ENCODE results near the gene ADGRF1.
"Not testable (repeated sequence)": the region's sequence is repeated elsewhere in the genome, so short reads cannot be mapped to it uniquely, and the experiment has no call there.

The ADGRF1 gene

DNA sequence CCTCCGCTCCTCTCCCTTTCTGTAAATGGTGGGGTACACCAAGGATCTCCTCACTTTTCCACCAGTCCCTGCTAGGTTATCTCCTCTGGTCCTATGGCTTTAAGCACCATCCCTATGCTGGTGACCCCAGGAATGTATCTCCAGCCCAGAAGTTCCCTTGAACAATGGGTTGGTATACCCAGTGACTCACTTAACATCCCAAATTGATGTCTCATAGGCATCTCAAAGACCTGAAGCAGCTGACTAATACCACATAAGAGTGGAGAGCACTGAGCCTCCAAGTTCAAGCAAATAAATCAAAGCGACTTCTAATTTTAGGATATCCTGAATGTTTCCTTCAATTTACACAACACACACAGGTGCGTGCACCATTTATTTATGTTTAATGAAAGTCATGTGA lies 48.3 kb downstream of the ADGRF1 start:
- H3K27me3 ChIP-seq (ENCODE audit: control insufficient read depth in 1 of 2, insufficient read depth in 2 of 2, low read length in 2 of 2): no peaks in the 10 kb centered on the region
- no peak overlapping the region for H3K9ac ChIP-seq (ENCODE audit: low read length)
- no peak overlapping the region for H3K27ac ChIP-seq (ENCODE audit: low read depth, low read length)
- H3K4me1 ChIP-seq (ENCODE audit: insufficient read depth, low read length): no peaks in the 10 kb centered on the region
- no peaks in the 10 kb centered on the region for H3K9me3 ChIP-seq (ENCODE audit: low read length)
- H3K4me3 ChIP-seq (ENCODE audit: low read depth in 1 of 2, low read length in 2 of 2): no peak overlapping the region
- no peaks in the 10 kb centered on the region for H3K36me3 ChIP-seq (ENCODE audit: insufficient read depth, low read length)

- H3K27me3 ChIP-seq (ENCODE audit: control insufficient read depth in 1 of 2, insufficient read depth in 2 of 2, low read length in 2 of 2); H3K4me3 ChIP-seq (ENCODE audit: low read depth in 1 of 2, low read length in 2 of 2); H3K27ac ChIP-seq (ENCODE audit: low read depth, low read length); H3K36me3 ChIP-seq (ENCODE audit: insufficient read depth, low read length); H3K9me3 ChIP-seq (ENCODE audit: low read length); H3K4me1 ChIP-seq (ENCODE audit: insufficient read depth, low read length); H3K9ac ChIP-seq (ENCODE audit: low read length): not testable (repeated sequence)
Measured at GRCh38 chr6:46992391-46992790, 49.7 kb downstream of the ADGRF1 start.

GRCh38 chr6:46990818-46991510 lies 51.2 kb downstream of the ADGRF1 start:
- H3K9me3 ChIP-seq (ENCODE audit: low read length); H3K4me1 ChIP-seq (ENCODE audit: insufficient read depth, low read length); H3K27me3 ChIP-seq (ENCODE audit: control insufficient read depth in 1 of 2, insufficient read depth in 2 of 2, low read length in 2 of 2); H3K4me3 ChIP-seq (ENCODE audit: low read depth in 1 of 2, low read length in 2 of 2); H3K9ac ChIP-seq (ENCODE audit: low read length); H3K27ac ChIP-seq (ENCODE audit: low read depth, low read length); H3K36me3 ChIP-seq (ENCODE audit: insufficient read depth, low read length): not testable (repeated sequence)

DNA sequence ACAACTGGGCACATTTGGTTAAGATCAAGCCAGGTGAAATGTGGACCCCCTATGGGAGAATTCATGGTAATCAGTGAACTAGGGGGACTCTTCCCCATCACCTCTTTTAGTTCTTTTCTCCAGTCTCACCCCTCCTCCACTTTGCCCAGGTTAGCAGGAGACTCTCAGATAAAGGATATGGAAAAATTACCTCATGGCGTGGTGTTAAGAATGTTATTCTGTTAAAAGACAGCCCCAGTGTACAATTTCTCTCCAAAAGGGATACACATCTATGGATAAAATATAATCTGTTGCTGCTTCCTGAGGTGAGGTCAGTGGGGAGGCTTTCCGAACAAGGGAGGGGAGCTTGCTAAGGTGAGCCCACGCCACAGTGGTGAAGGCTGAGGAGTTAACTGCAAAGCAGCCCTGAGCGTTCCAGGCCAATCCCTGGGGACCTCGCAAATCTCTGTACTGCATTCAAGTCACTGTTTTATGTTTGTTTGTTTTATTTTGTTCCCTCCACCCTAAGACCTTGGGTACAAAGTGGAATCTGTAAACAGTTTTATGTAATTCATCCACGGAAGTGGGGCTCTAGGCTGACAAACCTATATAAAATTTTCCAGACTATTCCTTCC lies 52.0 kb downstream of the ADGRF1 start:
- H3K27me3 ChIP-seq (ENCODE audit: control insufficient read depth in 1 of 2, insufficient read depth in 2 of 2, low read length in 2 of 2): no peaks in the 10 kb centered on the region
- H3K4me1 ChIP-seq (ENCODE audit: insufficient read depth, low read length): no peaks in the 10 kb centered on the region
- H3K9ac ChIP-seq (ENCODE audit: low read length): no peak overlapping the region
- no peak overlapping the region for H3K4me3 ChIP-seq (ENCODE audit: low read depth in 1 of 2, low read length in 2 of 2)
- H3K9me3 ChIP-seq (ENCODE audit: low read length): no peaks in the 10 kb centered on the region
- H3K27ac ChIP-seq (ENCODE audit: low read depth, low read length): no peak overlapping the region
- no peaks in the 10 kb centered on the region for H3K36me3 ChIP-seq (ENCODE audit: insufficient read depth, low read length)

DNA sequence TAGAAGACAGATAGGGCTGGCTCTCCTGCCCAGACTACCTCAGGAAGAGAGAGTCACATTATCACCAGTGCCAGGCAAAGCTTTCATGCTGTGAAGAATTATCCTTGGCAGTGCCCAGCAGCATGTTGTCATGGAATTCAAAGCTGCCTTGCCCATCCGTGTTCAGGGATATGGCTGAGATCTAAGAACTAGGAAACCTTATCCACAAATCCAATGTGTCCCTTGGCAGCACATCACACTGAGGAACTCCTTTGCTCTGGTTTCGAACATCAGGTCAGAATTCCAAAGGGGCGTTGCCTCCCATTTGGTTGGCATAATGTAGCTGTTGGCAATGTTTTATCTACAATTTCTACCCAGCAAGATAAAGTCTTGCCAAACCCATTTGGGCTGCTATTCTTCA lies 52.7 kb downstream of the ADGRF1 start:
- no peak overlapping the region for H3K9ac ChIP-seq (ENCODE audit: low read length)
- H3K27me3 ChIP-seq (ENCODE audit: control insufficient read depth in 1 of 2, insufficient read depth in 2 of 2, low read length in 2 of 2): no peaks in the 10 kb centered on the region
- H3K36me3 ChIP-seq (ENCODE audit: insufficient read depth, low read length): no peaks in the 10 kb centered on the region
- no peaks in the 10 kb centered on the region for H3K4me1 ChIP-seq (ENCODE audit: insufficient read depth, low read length)
- no peaks in the 10 kb centered on the region for H3K9me3 ChIP-seq (ENCODE audit: low read length)
- H3K27ac ChIP-seq (ENCODE audit: low read depth, low read length): no peak overlapping the region
- no peak overlapping the region for H3K4me3 ChIP-seq (ENCODE audit: low read depth in 1 of 2, low read length in 2 of 2)

DNA sequence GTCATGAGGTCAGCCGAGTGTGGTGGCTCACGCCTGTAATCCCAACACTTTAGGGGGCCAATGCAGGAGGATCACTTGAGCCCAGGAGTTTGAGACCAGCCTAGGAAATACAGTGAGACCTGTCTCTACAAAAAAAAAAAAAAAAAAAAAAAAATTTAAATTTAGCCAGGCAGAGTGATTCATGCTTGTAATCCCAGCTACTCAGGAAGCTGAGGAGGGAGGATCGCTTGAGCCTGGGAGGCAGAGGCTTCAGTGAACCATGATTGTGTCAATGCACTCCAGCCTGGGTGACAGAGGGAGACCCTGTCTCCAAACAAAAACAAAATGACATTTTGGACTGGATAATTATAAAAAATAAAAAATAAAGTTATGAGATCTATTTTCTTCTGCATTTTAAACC lies 56.2 kb downstream of the ADGRF1 start:
- Histone ChIP-seq H3K27ac (ENCODE audit: low read depth, low read length) (no peak overlapping the region), H3K9ac (ENCODE audit: low read length) (no peak overlapping the region), H3K9me3 (ENCODE audit: low read length) (no peaks in the 10 kb centered on the region), H3K4me1 (ENCODE audit: insufficient read depth, low read length) (peaks cover 5% of the 10 kb centered on the region), H3K4me3 (ENCODE audit: low read depth in 1 of 2, low read length in 2 of 2) (no peak overlapping the region), H3K27me3 (ENCODE audit: control insufficient read depth in 1 of 2, insufficient read depth in 2 of 2, low read length in 2 of 2) (no peaks in the 10 kb centered on the region), H3K36me3 (ENCODE audit: insufficient read depth, low read length) (no peaks in the 10 kb centered on the region)

DNA sequence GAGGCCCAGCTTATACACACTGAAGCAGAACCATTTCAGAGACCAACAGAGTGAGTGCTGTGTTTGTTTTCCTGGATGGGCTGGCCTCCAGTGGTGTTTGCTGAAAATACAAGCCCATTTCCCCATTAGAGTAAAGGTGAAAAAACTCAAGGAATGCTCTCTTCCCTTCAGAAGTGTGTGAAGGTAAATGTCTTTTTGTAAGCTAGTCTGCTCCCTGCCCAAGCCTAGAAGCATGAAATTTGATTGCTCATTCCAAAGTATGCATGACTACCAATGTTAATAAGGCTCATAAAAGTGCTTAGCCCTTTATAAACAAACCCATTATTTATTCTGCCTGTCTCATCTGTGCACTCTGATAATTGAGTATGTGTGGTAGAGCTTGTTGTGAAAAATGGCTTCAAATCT lies 59.1 kb downstream of the ADGRF1 start:
- Histone ChIP-seq H3K36me3 (ENCODE audit: insufficient read depth, low read length) (no peaks in the 10 kb centered on the region), H3K9ac (ENCODE audit: low read length) (no peak overlapping the region), H3K27me3 (ENCODE audit: control insufficient read depth in 1 of 2, insufficient read depth in 2 of 2, low read length in 2 of 2) (no peaks in the 10 kb centered on the region), H3K27ac (ENCODE audit: low read depth, low read length) (no peak overlapping the region), H3K4me3 (ENCODE audit: low read depth in 1 of 2, low read length in 2 of 2) (no peak overlapping the region), H3K4me1 (ENCODE audit: insufficient read depth, low read length) (peaks cover 5% of the 10 kb centered on the region), H3K9me3 (ENCODE audit: low read length) (no peaks in the 10 kb centered on the region)

DNA sequence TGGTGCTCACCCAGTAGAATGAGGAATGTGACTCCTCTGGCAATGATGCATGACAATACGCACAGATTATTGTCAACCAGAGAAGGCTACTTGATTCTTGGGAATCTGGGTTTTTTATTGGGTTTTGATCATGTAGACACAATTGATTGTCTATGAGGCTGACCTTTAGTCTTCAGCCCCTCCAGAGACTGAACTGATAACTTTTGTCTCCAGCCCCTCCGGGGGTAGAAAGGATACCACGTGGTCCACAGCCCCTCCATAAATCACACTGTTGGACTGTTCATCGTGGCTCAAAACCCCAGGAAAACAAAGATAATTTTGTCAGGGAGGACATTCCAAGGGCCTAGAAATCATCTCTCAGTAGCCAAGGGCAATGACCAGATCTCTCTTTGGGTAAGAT lies 62.9 kb downstream of the ADGRF1 start:
- Histone ChIP-seq H3K27me3 (ENCODE audit: control insufficient read depth in 1 of 2, insufficient read depth in 2 of 2, low read length in 2 of 2) (no peaks in the 10 kb centered on the region), H3K36me3 (ENCODE audit: insufficient read depth, low read length) (no peaks in the 10 kb centered on the region), H3K9me3 (ENCODE audit: low read length) (no peaks in the 10 kb centered on the region), H3K9ac (ENCODE audit: low read length) (no peak overlapping the region), H3K4me3 (ENCODE audit: low read depth in 1 of 2, low read length in 2 of 2) (no peak overlapping the region), H3K4me1 (ENCODE audit: insufficient read depth, low read length) (peaks cover 5% of the 10 kb centered on the region), H3K27ac (ENCODE audit: low read depth, low read length) (no peak overlapping the region)

DNA sequence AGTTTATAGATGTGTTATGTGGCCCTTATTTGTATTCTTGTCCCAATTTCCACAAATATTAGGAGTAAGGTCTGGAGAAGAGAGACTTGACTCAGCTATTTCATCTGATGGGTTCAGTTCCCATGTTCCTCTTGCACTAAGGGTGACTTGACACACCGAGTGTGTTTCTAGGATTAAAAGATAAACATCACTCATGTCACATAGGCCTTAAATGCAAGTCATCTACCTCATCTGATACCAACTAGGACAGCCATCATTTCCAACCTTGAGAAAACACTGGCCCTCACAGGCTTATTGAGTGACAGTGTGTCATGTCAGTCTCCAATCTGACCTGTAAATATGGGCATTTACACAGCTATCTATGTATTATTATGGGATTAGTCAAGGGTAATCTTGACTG lies 67.3 kb downstream of the ADGRF1 start:
- Histone ChIP-seq H3K27me3 (ENCODE audit: control insufficient read depth in 1 of 2, insufficient read depth in 2 of 2, low read length in 2 of 2) (no peaks in the 10 kb centered on the region), H3K9me3 (ENCODE audit: low read length) (no peaks in the 10 kb centered on the region), H3K4me3 (ENCODE audit: low read depth in 1 of 2, low read length in 2 of 2) (no peak overlapping the region), H3K36me3 (ENCODE audit: insufficient read depth, low read length) (no peaks in the 10 kb centered on the region), H3K4me1 (ENCODE audit: insufficient read depth, low read length) (no peaks in the 10 kb centered on the region), H3K9ac (ENCODE audit: low read length) (no peak overlapping the region), H3K27ac (ENCODE audit: low read depth, low read length) (no peak overlapping the region)

DNA sequence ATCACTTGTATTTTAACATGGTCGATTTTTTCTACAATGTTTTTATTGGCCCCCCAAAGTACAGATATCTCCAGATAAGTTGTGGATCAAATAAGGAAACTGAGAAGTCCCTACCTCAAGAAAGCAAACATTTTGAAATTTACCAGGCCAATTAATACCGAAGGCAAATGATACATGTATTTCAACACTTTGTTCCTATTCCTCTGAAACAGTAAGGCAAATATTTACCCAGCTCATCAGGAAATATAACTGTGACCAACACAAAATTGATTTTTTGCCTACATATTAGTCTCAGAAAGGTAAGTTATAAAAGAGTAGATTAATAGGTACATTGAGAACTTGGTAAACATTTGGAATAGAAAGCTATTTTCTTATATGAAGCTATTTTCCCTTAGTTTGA lies 69.1 kb downstream of the ADGRF1 start:
- no peak overlapping the region for H3K9ac ChIP-seq (ENCODE audit: low read length)
- no peaks in the 10 kb centered on the region for H3K9me3 ChIP-seq (ENCODE audit: low read length)
- H3K27ac ChIP-seq (ENCODE audit: low read depth, low read length): no peak overlapping the region
- H3K27me3 ChIP-seq (ENCODE audit: control insufficient read depth in 1 of 2, insufficient read depth in 2 of 2, low read length in 2 of 2): no peaks in the 10 kb centered on the region
- no peaks in the 10 kb centered on the region for H3K4me1 ChIP-seq (ENCODE audit: insufficient read depth, low read length)
- no peaks in the 10 kb centered on the region for H3K36me3 ChIP-seq (ENCODE audit: insufficient read depth, low read length)
- H3K4me3 ChIP-seq (ENCODE audit: low read depth in 1 of 2, low read length in 2 of 2): no peak overlapping the region

DNA sequence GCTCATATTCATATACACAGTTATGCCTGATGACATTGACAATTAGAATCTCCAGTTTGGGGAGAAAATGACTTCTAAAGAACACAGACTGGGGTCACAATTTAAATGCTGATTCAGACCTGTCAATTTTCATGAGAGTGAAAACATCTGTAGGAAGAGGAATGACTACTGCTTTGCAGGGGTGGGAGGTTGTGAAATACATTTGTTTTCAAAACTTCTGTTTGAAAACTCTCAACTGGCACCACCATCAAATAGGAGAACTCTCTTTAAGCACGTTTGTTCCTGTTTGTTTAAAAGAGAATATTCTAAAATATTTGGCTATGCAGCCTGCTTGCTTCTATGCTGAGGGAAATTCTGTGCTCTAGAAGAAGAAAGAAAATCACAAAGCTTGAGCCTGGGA lies 69.6 kb downstream of the ADGRF1 start:
- Histone ChIP-seq H3K36me3 (ENCODE audit: insufficient read depth, low read length) (no peaks in the 10 kb centered on the region), H3K4me1 (ENCODE audit: insufficient read depth, low read length) (no peaks in the 10 kb centered on the region), H3K9ac (ENCODE audit: low read length) (no peak overlapping the region), H3K27me3 (ENCODE audit: control insufficient read depth in 1 of 2, insufficient read depth in 2 of 2, low read length in 2 of 2) (no peaks in the 10 kb centered on the region), H3K27ac (ENCODE audit: low read depth, low read length) (no peak overlapping the region), H3K4me3 (ENCODE audit: low read depth in 1 of 2, low read length in 2 of 2) (no peak overlapping the region), H3K9me3 (ENCODE audit: low read length) (no peaks in the 10 kb centered on the region)

- Histone ChIP-seq H3K9ac (ENCODE audit: low read length) (no peak overlapping the region), H3K4me3 (ENCODE audit: low read depth in 1 of 2, low read length in 2 of 2) (no peak overlapping the region), H3K4me1 (ENCODE audit: insufficient read depth, low read length) (no peaks in the 10 kb centered on the region), H3K27me3 (ENCODE audit: control insufficient read depth in 1 of 2, insufficient read depth in 2 of 2, low read length in 2 of 2) (no peaks in the 10 kb centered on the region), H3K36me3 (ENCODE audit: insufficient read depth, low read length) (no peaks in the 10 kb centered on the region), H3K27ac (ENCODE audit: low read depth, low read length) (no peak overlapping the region), H3K9me3 (ENCODE audit: low read length) (no peaks in the 10 kb centered on the region)
Measured at GRCh38 chr6:46969206-46969605, 72.9 kb downstream of the ADGRF1 start.

Measured in muscle layer of colon (tissue), 2 donors.